Activated CD4-positive, alpha-beta T cell treated with anti-CD3 and anti-CD28 coated beads for 48 hours (primary cell): ENCODE measurements around the gene TNRC6C.
"Not testable (repeated sequence)": the region's sequence is repeated elsewhere in the genome, so short reads cannot be mapped to it uniquely, and the experiment has no call there.

ENCODE experiments used
- DNase-seq: peaks from one replicate; pipeline ENCODE4 v3.0.0-alpha.2; 2020

Gene TNRC6C

GRCh38 chr17:77968788-77969187, 10.3 kb downstream of the TNRC6C start:
- DNase-seq: no peak

GRCh38 chr17:77972271-77972670, 13.8 kb downstream of the TNRC6C start:
- not testable (repeated sequence) for DNase-seq

GRCh38 chr17:77973953-77974352, 15.4 kb downstream of the TNRC6C start:
- DNase-seq: no peak

- no peak for DNase-seq
These were observed 15.9 kb downstream of the TNRC6C start for GRCh38 chr17:77974396-77974795.

- DNase-seq: not testable (repeated sequence)
These were observed 23.9 kb downstream of the TNRC6C start for GRCh38 chr17:77982430-77982829.

- DNase-seq: no peak
These were observed 31.8 kb downstream of the TNRC6C start for GRCh38 chr17:77990301-77990700.

GRCh38 chr17:77993735-77994134, 35.2 kb downstream of the TNRC6C start:
- DNase-seq: not testable (repeated sequence)

- DNase-seq: peak; percentile 42
These were observed 36.8 kb downstream of the TNRC6C start for GRCh38 chr17:77995146-77995852.

GRCh38 chr17:77996256-77996655, 37.8 kb downstream of the TNRC6C start:
- no peak for DNase-seq

- no peak for DNase-seq
These were observed 41.1 kb downstream of the TNRC6C start for GRCh38 chr17:77999413-78000173.

GRCh38 chr17:78000341-78000740, 41.8 kb downstream of the TNRC6C start:
- no peak for DNase-seq

- no peak for DNase-seq
These were observed 42.7 kb downstream of the TNRC6C start for GRCh38 chr17:78001182-78001581.

GRCh38 chr17:78001612-78002011, 43.1 kb downstream of the TNRC6C start:
- no peak for DNase-seq

- DNase-seq: no peak
These were observed 43.7 kb downstream of the TNRC6C start for GRCh38 chr17:78002166-78002565.

GRCh38 chr17:78005452-78006171, 47.1 kb downstream of the TNRC6C start:
- no peak for DNase-seq

- DNase-seq: no peak
These were observed 47.8 kb downstream of the TNRC6C start for GRCh38 chr17:78006338-78006737.

GRCh38 chr17:78007647-78008046, 49.1 kb downstream of the TNRC6C start:
- DNase-seq: no peak

- DNase-seq: no peak
These were observed 52.3 kb downstream of the TNRC6C start for GRCh38 chr17:78010759-78011158.

- no peak for DNase-seq
These were observed 53.9 kb downstream of the TNRC6C start for GRCh38 chr17:78012428-78012827.

GRCh38 chr17:78013683-78014467, 55.4 kb downstream of the TNRC6C start:
- DNase-seq: peak; percentile 55

- DNase-seq: no peak
These were observed 56.1 kb downstream of the TNRC6C start for GRCh38 chr17:78014646-78015045.

- no peak for DNase-seq
These were observed 58.3 kb downstream of the TNRC6C start for GRCh38 chr17:78016852-78017251.
